Stimulated activated CD8-positive, alpha-beta memory T cell treated with anti-CD3 and anti-CD28 coated beads, Interleukin-2, amount 100 ng/mL, for 1 hour (primary cell): ENCODE measurements around the gene GNG12.

Experiments used
- DNase-seq, 2 donors: peaks; one replicate each; pipeline ENCODE4 v3.0.0-alpha.2; 2020; ENCODE audit warnings: low read depth in 2 of 2

Gene GNG12

GRCh38 chr1:67815303-67816094 is 17.8 kb downstream of the GNG12 start:
- DNase-seq, result no peak

GRCh38 chr1:67814121-67814772 is 19.0 kb downstream of the GNG12 start:
- DNase-seq, result no peak

GRCh38 chr1:67812226-67812625 is 21.0 kb downstream of the GNG12 start:
- no peak for DNase-seq

GRCh38 chr1:67811781-67812180 is 21.5 kb downstream of the GNG12 start:
- no peak for DNase-seq

GRCh38 chr1:67809887-67810286 is 23.4 kb downstream of the GNG12 start:
- DNase-seq, result no peak

GRCh38 chr1:67807282-67807681 is 26.0 kb downstream of the GNG12 start:
- DNase-seq, result no peak

GRCh38 chr1:67804710-67805109 is 28.6 kb downstream of the GNG12 start:
- DNase-seq, result no peak

- DNase-seq, result no peak
These were observed 29.6 kb downstream of the GNG12 start for GRCh38 chr1:67803380-67804279.

GRCh38 chr1:67802565-67802964 is 30.7 kb downstream of the GNG12 start:
- no peak for DNase-seq

- no peak for DNase-seq
These were observed 31.4 kb downstream of the GNG12 start for GRCh38 chr1:67801903-67802302.

GRCh38 chr1:67795179-67795912 is 37.9 kb downstream of the GNG12 start:
- DNase-seq, result no peak

- no peak for DNase-seq
These were observed 39.7 kb downstream of the GNG12 start for GRCh38 chr1:67793562-67793961.

- DNase-seq, result no peak
These were observed 40.4 kb downstream of the GNG12 start for GRCh38 chr1:67792741-67793458.

- DNase-seq, result no peak
These were observed 41.2 kb downstream of the GNG12 start for GRCh38 chr1:67792103-67792502.

GRCh38 chr1:67791686-67792085 is 41.6 kb downstream of the GNG12 start:
- no peak for DNase-seq

GRCh38 chr1:67791261-67791660 is 42.0 kb downstream of the GNG12 start:
- no peak for DNase-seq

- no peak for DNase-seq
These were observed 43.0 kb downstream of the GNG12 start for GRCh38 chr1:67790201-67790692.

GRCh38 chr1:67789551-67789950 is 43.7 kb downstream of the GNG12 start:
- DNase-seq, result no peak

GRCh38 chr1:67788904-67789303 is 44.4 kb downstream of the GNG12 start:
- no peak for DNase-seq

- no peak for DNase-seq
These were observed 45.0 kb downstream of the GNG12 start for GRCh38 chr1:67788238-67788790.

- no peak for DNase-seq
These were observed 45.5 kb downstream of the GNG12 start for GRCh38 chr1:67787746-67788145.
